Measurements from ENCODE around the gene GUCY2C.

DNA sequence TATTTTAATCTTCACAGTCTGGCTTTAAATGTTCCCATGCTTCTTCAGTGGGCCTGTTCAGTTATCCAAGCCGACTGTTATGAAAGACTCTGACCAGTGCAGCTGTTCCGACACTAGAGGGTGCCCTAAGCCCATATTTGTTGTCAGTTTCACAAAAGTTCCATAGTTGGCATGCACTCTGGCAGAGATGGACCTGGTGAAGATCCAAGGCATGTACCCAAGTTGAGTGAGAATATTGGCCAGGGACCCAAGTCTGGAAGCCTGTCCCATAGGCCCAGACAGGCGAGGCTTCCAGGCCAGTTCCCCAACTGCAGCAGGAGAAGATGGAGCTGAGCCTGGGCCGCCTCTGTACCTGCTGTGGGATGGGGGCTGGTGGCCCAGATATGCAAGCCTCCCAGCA, 27.4 kb upstream of the GUCY2C start:
- TF ChIP-seq, protein P1, sequence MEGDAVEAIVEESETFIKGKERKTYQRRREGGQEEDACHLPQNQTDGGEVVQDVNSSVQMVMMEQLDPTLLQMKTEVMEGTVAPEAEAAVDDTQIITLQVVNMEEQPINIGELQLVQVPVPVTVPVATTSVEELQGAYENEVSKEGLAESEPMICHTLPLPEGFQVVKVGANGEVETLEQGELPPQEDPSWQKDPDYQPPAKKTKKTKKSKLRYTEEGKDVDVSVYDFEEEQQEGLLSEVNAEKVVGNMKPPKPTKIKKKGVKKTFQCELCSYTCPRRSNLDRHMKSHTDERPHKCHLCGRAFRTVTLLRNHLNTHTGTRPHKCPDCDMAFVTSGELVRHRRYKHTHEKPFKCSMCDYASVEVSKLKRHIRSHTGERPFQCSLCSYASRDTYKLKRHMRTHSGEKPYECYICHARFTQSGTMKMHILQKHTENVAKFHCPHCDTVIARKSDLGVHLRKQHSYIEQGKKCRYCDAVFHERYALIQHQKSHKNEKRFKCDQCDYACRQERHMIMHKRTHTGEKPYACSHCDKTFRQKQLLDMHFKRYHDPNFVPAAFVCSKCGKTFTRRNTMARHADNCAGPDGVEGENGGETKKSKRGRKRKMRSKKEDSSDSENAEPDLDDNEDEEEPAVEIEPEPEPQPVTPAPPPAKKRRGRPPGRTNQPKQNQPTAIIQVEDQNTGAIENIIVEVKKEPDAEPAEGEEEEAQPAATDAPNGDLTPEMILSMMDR (IDR thresholded peaks at IDR 0.05) = peak; percentile 55 to 75 (median 72)
- TF ChIP-seq POLR2A (IDR thresholded peaks at IDR 0.05) = no peak
- no peak for TF ChIP-seq POLR2AphosphoS5 (IDR thresholded peaks at IDR 0.05)
- TF ChIP-seq EP300 (IDR thresholded peaks at IDR 0.05; ENCODE audit: low read depth) = no peak
